Common myeloid progenitor, CD34-positive (primary cell): ENCODE results near the gene ASMTL.
"Not testable (repeated sequence)": the region's sequence is repeated elsewhere in the genome, so short reads cannot be mapped to it uniquely, and the experiment has no call there.

ENCODE experiments used
- CTCF ChIA-PET: fragments of 350-600 bp; sonication (Branson Sonifier 250); formaldehyde crosslinking; loops from one replicate; lab custom pipeline; 2021; ENCODE audit warnings: antibody characterized with exemption; lab: Charles Lee
- POLR2A ChIA-PET: fragments of 350-600 bp; sonication (Branson Sonifier 250); formaldehyde crosslinking; loops from one replicate; lab custom pipeline; 2021; ENCODE audit warnings: antibody characterized with exemption; lab: Charles Lee
- DNase-seq, 3 donors: peaks; one replicate each; pipeline versions ENCODE4 v3.0.0 to v3.0.0-alpha.2; 2013
- H3K27ac ChIP-seq, 2 experiments: 1 replicate in 1 of 2; 2 replicates in 1 of 2; pipeline ENCODE4 v1.7.0; 2013; ENCODE audit warnings: inconsistent platforms in 2 of 2, low read length in 2 of 2, mild to moderate bottlenecking in 2 of 2, low read depth in 1 of 2, moderate library complexity in 1 of 2; ENCODE audit not compliant: severe bottlenecking in 2 of 2, insufficient read depth in 1 of 2, poor library complexity in 1 of 2
- H3K27me3 ChIP-seq, 5 experiments: replicated peaks in 2 of 5; 1 replicate in 3 of 5; 2 replicates in 2 of 5; pipeline versions ENCODE4 v1.6.1 to v1.7.0; 2013; ENCODE audit warnings: low read length in 4 of 5, mild to moderate bottlenecking in 2 of 5, moderate library complexity in 2 of 5, inconsistent platforms in 1 of 5; ENCODE audit not compliant: insufficient read depth in 5 of 5, control insufficient read depth in 4 of 5
- H3K36me3 ChIP-seq, 4 experiments: 1 replicate in 2 of 4; 2 replicates in 2 of 4; pipeline versions ENCODE4 v1.6.1 to v1.7.0; 2013; ENCODE audit warnings: low read length in 3 of 4, control low read depth in 1 of 4, mild to moderate bottlenecking in 1 of 4; ENCODE audit not compliant: control insufficient read depth in 4 of 4, insufficient read depth in 4 of 4
- H3K4me1 ChIP-seq, 4 experiments: 1 replicate in 3 of 4; 2 replicates in 1 of 4; pipeline versions ENCODE4 v1.6.1 to v1.7.1; 2013; ENCODE audit warnings: low read length in 3 of 4, mild to moderate bottlenecking in 3 of 4, control low read depth in 1 of 4, inconsistent platforms in 1 of 4, moderate library complexity in 1 of 4; ENCODE audit not compliant: control insufficient read depth in 4 of 4, insufficient read depth in 4 of 4; ENCODE audit errors: control extremely low read depth in 1 of 4
- H3K4me3 ChIP-seq, 7 experiments: 1 replicate in 4 of 7; 2 replicates in 3 of 7; pipeline versions ENCODE4 v1.5.1 to v1.7.0; 2013; ENCODE audit warnings: mild to moderate bottlenecking in 7 of 7, low read length in 6 of 7, moderate library complexity in 6 of 7, inconsistent platforms in 2 of 7, low read depth in 2 of 7, control low read depth in 1 of 7; ENCODE audit not compliant: insufficient read depth in 4 of 7, control insufficient read depth in 1 of 7; ENCODE audit errors: extremely low read depth in 1 of 7
- H3K9me3 ChIP-seq, 5 experiments: 1 replicate in 4 of 5; 2 replicates in 1 of 5; pipeline versions ENCODE4 v1.6.1 to v1.7.1; 2013; ENCODE audit warnings: low read length in 4 of 5, mild to moderate bottlenecking in 2 of 5, inconsistent platforms in 1 of 5, low read depth in 1 of 5, moderate library complexity in 1 of 5; ENCODE audit not compliant: control insufficient read depth in 4 of 5, insufficient read depth in 2 of 5; ENCODE audit errors: control extremely low read depth in 1 of 5
- WGBS: methylation state at CpG from one replicate; pipeline ENCODE4 v1.1.5; 2013; ENCODE audit not compliant: insufficient coverage; 5-methylcytosine and 5-hydroxymethylcytosine counted together

Gene ASMTL

DNA sequence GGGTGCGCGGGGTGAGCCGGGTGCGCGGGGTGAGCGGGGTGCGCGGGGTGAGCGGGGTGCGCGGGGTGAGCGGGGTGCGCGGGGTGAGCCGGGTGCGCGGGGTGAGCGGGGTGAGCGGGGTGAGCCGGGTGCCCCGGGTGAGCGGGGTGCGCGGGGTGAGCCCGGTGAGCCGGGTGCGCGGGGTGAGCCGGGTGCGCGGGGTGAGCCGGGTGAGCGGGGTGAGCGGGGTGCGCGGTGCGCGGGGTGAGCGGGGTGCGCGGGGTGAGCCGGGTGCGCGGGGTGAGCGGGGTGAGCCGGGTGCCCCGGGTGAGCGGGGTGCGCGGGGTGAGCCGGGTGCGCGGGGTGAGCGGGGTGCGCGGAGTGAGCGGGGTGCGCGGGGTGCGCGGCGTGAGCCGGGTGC is 86.3 kb downstream of the ASMTL start:
- peaks cover 3 to 35% (median 4%) of the 10 kb centered on the region in 4 experiments for H3K36me3 ChIP-seq
- DNase-seq, H3K27ac ChIP-seq, CTCF ChIA-PET, H3K4me3 ChIP-seq, POLR2A ChIA-PET, H3K27me3 ChIP-seq, H3K4me1 ChIP-seq, H3K9me3 ChIP-seq: not testable (repeated sequence)
- WGBS, result no CpG with 5 or more reads among the region's 63 CpGs

DNA sequence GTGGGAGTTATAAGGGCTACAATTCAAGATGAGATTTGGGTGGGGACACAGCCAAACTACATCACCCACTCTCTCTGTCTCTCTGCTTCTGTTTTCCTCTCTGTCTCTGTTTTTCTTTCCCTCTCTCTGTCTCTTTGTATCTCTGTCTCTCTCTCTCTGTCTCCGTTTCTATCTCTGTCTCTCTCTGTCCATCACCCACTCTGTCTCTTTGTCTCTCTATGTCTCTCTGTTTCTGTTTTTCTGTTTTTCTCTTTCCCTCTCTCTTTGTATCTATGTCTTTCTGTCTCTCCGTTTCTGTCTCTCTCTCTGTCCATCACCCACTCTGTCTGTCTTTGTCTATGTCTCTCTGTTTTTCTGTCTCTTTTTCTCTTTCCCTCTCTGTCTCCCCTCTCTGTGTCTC is 90.8 kb downstream of the ASMTL start:
- H3K9me3 ChIP-seq, result peaks cover 0 to 4% (median 3%) of the 10 kb centered on the region in 5 experiments
- H3K4me1 ChIP-seq, result no peaks in the 10 kb centered on the region
- DNase-seq, result no peak
- CTCF ChIA-PET, result no interaction called here
- POLR2A ChIA-PET, result no interaction called here
- peaks cover 7 to 56% (median 14%) of the 10 kb centered on the region in 4 experiments for H3K36me3 ChIP-seq
- no peak overlapping the region for H3K27ac ChIP-seq
- H3K4me3 ChIP-seq, result no peak overlapping the region
- WGBS, result 100% methylated on average over 2 of the region's 2 CpGs
- H3K27me3 ChIP-seq, result no peaks in the 10 kb centered on the region

DNA sequence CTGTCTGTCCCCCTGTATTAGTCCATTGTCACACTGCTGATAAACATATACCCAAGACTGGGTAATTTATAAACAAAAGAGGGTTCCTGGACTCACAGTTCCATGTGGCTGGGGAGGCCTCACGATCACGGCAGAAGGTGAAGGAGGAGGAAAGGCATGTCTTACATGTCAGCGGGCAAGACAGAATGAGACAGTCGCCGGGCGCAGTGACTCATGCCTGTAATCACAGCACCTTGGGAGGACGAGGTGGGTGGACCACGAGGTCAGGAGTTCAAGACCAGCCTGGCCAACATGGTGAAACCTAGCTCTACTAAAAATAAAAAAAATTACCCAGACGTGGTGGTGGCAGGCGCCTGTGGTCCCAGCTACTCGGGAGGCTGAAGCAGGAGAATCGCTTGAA is 91.4 kb downstream of the ASMTL start:
- no peaks in the 10 kb centered on the region for H3K4me1 ChIP-seq
- H3K9me3 ChIP-seq, result peaks cover 0 to 4% (median 3%) of the 10 kb centered on the region in 5 experiments
- 96% methylated on average over 10 of the region's 12 CpGs for WGBS
- ChIA-PET CTCF (no interaction called here), POLR2A (no interaction called here)
- no peak overlapping the region for H3K27ac ChIP-seq
- H3K27me3 ChIP-seq, result no peaks in the 10 kb centered on the region
- DNase-seq, result no peak
- peaks cover 7 to 56% (median 14%) of the 10 kb centered on the region in 4 experiments for H3K36me3 ChIP-seq
- no peak overlapping the region for H3K4me3 ChIP-seq

DNA sequence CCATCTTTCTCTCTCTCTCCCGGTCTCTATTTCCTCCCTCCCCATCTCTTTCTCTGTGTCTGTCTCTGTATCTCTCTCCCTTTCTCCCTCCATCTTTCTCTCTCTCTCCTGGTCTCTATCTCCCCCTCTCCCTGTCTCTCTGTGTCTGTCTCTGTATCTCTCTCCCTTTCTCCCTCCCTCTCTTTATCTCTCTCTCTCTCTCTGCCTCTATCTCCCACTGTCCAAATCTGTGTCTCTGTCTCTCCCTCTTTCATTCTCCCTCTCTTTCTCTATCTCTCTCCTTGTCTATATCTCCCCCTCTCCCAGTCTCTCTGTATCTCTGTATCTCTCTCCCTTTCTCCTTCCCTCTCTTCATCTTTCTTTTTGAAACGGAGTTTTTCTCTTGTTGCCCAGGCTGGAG is 92.5 kb downstream of the ASMTL start:
- ChIA-PET CTCF (no interaction called here), POLR2A (no interaction called here)
- H3K9me3 ChIP-seq, result peaks cover 0 to 4% (median 3%) of the 10 kb centered on the region in 5 experiments
- 95% methylated on average over 2 of the region's 2 CpGs for WGBS
- peaks cover 0 to 4% (median 0%) of the 10 kb centered on the region in 4 experiments for H3K4me1 ChIP-seq
- H3K27ac ChIP-seq, result no peak overlapping the region
- peaks cover 7 to 56% (median 14%) of the 10 kb centered on the region in 4 experiments for H3K36me3 ChIP-seq
- no peak for DNase-seq
- H3K4me3 ChIP-seq, result no peak overlapping the region
- no peaks in the 10 kb centered on the region for H3K27me3 ChIP-seq

DNA sequence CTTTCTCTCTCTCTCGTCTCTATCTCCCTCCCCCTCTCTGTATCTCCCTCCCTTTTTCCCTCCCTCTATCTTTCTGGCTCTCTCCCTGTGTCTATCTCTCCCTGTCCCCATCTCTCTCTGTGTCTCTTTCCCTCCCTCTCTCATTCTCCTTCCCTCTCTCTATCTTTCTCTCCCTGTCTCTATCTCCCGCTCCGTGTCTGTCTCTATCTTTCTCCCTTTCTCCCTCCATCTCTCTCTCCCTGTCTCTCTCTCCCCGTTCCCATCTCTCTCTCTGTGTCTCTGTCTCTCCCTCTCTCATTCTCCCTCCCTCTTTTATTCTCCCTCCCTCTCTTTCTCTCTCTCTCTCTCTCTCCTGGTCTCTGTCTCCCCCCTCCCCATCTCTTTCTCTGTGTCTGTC is 93.2 kb downstream of the ASMTL start:
- WGBS, result 97% methylated on average over 4 of the region's 4 CpGs
- H3K4me3 ChIP-seq, result no peak overlapping the region
- H3K36me3 ChIP-seq, result peaks cover 7 to 51% (median 14%) of the 10 kb centered on the region in 4 experiments
- H3K4me1 ChIP-seq, result peaks cover 0 to 4% (median 0%) of the 10 kb centered on the region in 4 experiments
- ChIA-PET CTCF (no interaction called here), POLR2A (no interaction called here)
- no peak overlapping the region for H3K27ac ChIP-seq
- peaks cover 0 to 4% (median 3%) of the 10 kb centered on the region in 5 experiments for H3K9me3 ChIP-seq
- no peak for DNase-seq
- H3K27me3 ChIP-seq, result no peaks in the 10 kb centered on the region

DNA sequence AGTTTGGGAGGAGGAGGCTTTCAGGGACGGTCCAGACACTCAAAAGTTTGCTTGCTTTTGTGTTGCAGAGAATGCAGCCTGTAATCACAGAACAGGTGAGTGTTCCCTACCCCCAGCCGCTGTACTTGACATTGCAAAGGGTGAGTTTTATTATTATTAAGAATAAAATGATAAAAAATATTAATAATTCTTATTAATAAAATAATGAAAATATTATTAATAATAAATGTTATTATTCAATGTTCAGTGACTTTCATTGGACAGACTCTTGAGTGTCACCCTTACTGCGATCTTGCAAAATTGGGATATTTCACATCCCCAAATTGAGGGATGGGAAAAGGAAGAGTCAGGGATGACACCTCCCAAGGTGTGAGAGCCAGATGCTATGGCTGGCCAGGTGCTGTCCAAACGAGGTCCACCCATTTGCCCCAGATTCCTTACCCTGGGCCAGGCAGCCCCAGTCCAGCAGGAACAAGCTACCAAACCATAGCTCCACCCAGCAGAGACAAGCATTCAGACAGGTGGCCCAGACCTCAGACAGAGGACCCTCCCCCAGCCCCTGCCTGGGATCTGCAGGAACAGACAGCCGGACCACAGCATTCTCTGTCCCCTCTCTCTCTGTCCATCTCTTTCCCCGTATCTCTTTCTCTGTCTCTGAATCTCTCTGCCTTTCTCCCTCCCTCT is 93.8 kb downstream of the ASMTL start:
- 98% methylated on average over 3 of the region's 6 CpGs for WGBS
- no peak for DNase-seq
- H3K27me3 ChIP-seq, result no peaks in the 10 kb centered on the region
- peaks cover 7 to 48% (median 14%) of the 10 kb centered on the region in 4 experiments for H3K36me3 ChIP-seq
- peaks cover 0 to 4% (median 0%) of the 10 kb centered on the region in 4 experiments for H3K4me1 ChIP-seq
- no peak overlapping the region for H3K4me3 ChIP-seq
- H3K27ac ChIP-seq, result no peak overlapping the region
- ChIA-PET CTCF (no interaction called here), POLR2A (no interaction called here)
- H3K9me3 ChIP-seq, result peaks cover 0 to 4% (median 3%) of the 10 kb centered on the region in 5 experiments

DNA sequence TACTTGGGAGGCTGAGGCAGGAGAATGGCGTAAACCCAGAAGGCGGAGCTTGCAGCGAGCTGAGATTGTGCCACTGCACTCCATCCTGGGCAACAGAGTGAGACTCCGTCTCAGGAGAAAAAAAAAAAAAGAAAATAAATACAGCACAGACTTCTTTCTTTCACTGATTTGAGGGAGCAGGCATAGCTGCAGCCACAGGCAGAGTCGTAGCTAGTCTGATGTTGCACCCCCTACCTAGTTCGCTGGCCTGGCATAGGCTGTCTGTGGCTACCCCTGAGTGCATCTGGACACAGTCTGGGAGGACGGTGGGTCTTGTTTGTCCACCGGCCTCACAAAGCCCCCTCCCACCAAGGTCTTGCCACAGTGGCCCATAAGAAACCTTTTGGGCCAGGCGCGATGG is 94.7 kb downstream of the ASMTL start:
- Histone ChIP-seq H3K36me3 (peaks cover 7 to 48% (median 14%) of the 10 kb centered on the region in 4 experiments), H3K27me3 (no peaks in the 10 kb centered on the region), H3K9me3 (peaks cover 0 to 4% (median 3%) of the 10 kb centered on the region in 5 experiments), H3K27ac (no peak overlapping the region), H3K4me1 (peaks cover 0 to 4% (median 0%) of the 10 kb centered on the region in 4 experiments), H3K4me3 (no peak overlapping the region)
- 90% methylated on average over 8 of the region's 10 CpGs for WGBS
- no peak for DNase-seq
- POLR2A ChIA-PET, result no interaction called here
- CTCF ChIA-PET, result no interaction called here
